ENCODE results near the gene WDR45B.

GRCh38 chr17:82667668-82668000 lies 19.4 kb upstream of the WDR45B start:
- TF ChIP-seq SIN3A (IDR thresholded peaks at IDR 0.05; ENCODE audit: borderline replicate concordance, insufficient read depth, low read depth, low read length) (no peak), CTCF (IDR thresholded peaks at IDR 0.05) (no peak), POLR2AphosphoS5 (IDR thresholded peaks at IDR 0.05; ENCODE audit: low read depth, low read length) (no peak)
